Left cardiac atrium (tissue), 2 donors: ENCODE measurements around the gene ZNF580. TPM values are rescaled to one million over a fixed set of nuclear protein-coding genes. Genes with fewer than 3 reads are reported as not detected.

Source experiments
- total RNA-seq, 2 donors: library from RNA; stranded (reverse); fragmentation: NEBNext Ultra II Directional; extraction: Animal tissue kit (Norgen Biotek cat#: 25700); gene quantifications; one replicate each; pipeline ENCODE4 v1.2.1, GENCODE V29; 2021
- donor health status: DM: no; HTN: yes; CAD: no; lungs with severe emphysema.
- donor health status: DM: yes; HTN: yes; CAD: no.

The ZNF580 gene
- total RNA-seq, 2 donors from 2014 or later: 17.7 to 27.7 TPM

Other genes with a start within 250 kb of the ZNF580 start
- gene UBE2S, start 233.2 kb upstream of the ZNF580 start, total RNA-seq: 10 to 100 TPM; 18.1 to 29.9 TPM
- gene SHISA7, start 197.7 kb upstream of the ZNF580 start, total RNA-seq: not detected
- 10 to 100 TPM; 58.4 to 60.5 TPM for gene ISOC2, start 179.4 kb upstream of the ZNF580 start, total RNA-seq
- not detected for gene C19orf85, start 176.3 kb upstream of the ZNF580 start, total RNA-seq
- 1 to 10 TPM; 5.3 to 9.0 TPM for gene ZNF628, start 164.4 kb upstream of the ZNF580 start, total RNA-seq
- gene NAT14, start 155.8 kb upstream of the ZNF580 start, total RNA-seq: 10 to 100 TPM in 1 of 2 donors, 1 to 10 TPM in 1; 9.2 to 13.7 TPM
- 1 to 10 TPM; 5.7 to 6.7 TPM for gene SSC5D, start 152.6 kb upstream of the ZNF580 start, total RNA-seq
- 100 to 1,000 TPM; 151 to 181 TPM for gene SBK2, start 103.9 kb upstream of the ZNF580 start, total RNA-seq
- 10 to 100 TPM; 55.3 to 62.7 TPM for gene SBK3, start 95.5 kb upstream of the ZNF580 start, total RNA-seq
- 10 to 100 TPM; 10.8 to 12.7 TPM for gene ZNF579, start 60.2 kb upstream of the ZNF580 start, total RNA-seq
- 10 to 100 TPM; 14.5 to 17.0 TPM for gene FIZ1, start 41.5 kb upstream of the ZNF580 start, total RNA-seq
- gene ZNF524, start 40.7 kb upstream of the ZNF580 start, total RNA-seq: 10 to 100 TPM; 14.1 to 18.7 TPM
- 10 to 100 TPM; 16.2 to 20.2 TPM for gene ZNF865, start 35.4 kb upstream of the ZNF580 start, total RNA-seq
- gene ZNF784, start 16.4 kb upstream of the ZNF580 start, total RNA-seq: 10 to 100 TPM; 11.1 to 11.7 TPM
- 1 to 10 TPM; 8.4 to 8.6 TPM for gene ZNF581, start 2.6 kb downstream of the ZNF580 start, total RNA-seq
- gene CCDC106, start 7.2 kb downstream of the ZNF580 start, total RNA-seq: 10 to 100 TPM; 17.4 to 19.4 TPM
- gene U2AF2, start 14.0 kb downstream of the ZNF580 start, total RNA-seq: 10 to 100 TPM; 82.4 to 87.5 TPM
- 100 to 1,000 TPM; 148 to 165 TPM for gene EPN1, start 34.2 kb downstream of the ZNF580 start, total RNA-seq
- not detected for gene NLRP9, start 97.4 kb downstream of the ZNF580 start, total RNA-seq
- not detected for gene RFPL4A, start 118.1 kb downstream of the ZNF580 start, total RNA-seq
- not detected for gene RFPL4AL1, start 128.1 kb downstream of the ZNF580 start, total RNA-seq
- gene NLRP11, start 191.0 kb downstream of the ZNF580 start, total RNA-seq: not detected
- not detected for gene NLRP4, start 195.5 kb downstream of the ZNF580 start, total RNA-seq